Endothelial cell (in vitro differentiated cells): ENCODE measurements around the gene DENND4B. TPM values are rescaled to one million over a fixed set of nuclear protein-coding genes. Genes with fewer than 3 reads are reported as not detected.

ENCODE experiments used
- DNase-seq: peaks from one replicate; pipeline ENCODE4 v3.0.0; 2021; ENCODE audit warnings: low spot score
- H3K27ac Mint-ChIP-seq: one replicate; pipeline ENCODE4 v1.8.0; 2021; ENCODE audit warnings: mixed read lengths, inconsistent platforms; ENCODE audit not compliant: unreplicated experiment
- H3K27me3 Mint-ChIP-seq: one replicate; pipeline ENCODE4 v1.8.0; 2021; ENCODE audit warnings: mild to moderate bottlenecking, moderate library complexity, mixed read lengths, inconsistent platforms; ENCODE audit not compliant: unreplicated experiment
- H3K36me3 Mint-ChIP-seq: one replicate; pipeline ENCODE4 v1.8.0; 2021; ENCODE audit warnings: mild to moderate bottlenecking, low read depth, mixed read lengths, inconsistent platforms; ENCODE audit not compliant: unreplicated experiment
- H3K4me1 Mint-ChIP-seq: one replicate; pipeline ENCODE4 v1.8.0; 2021; ENCODE audit warnings: mild to moderate bottlenecking, mixed read lengths, inconsistent platforms; ENCODE audit not compliant: unreplicated experiment
- H3K4me3 Mint-ChIP-seq: one replicate; pipeline ENCODE4 v1.8.0; 2021; ENCODE audit warnings: mild to moderate bottlenecking, mixed read lengths, inconsistent platforms; ENCODE audit not compliant: unreplicated experiment
- H3K9me3 Mint-ChIP-seq: one replicate; pipeline ENCODE4 v1.8.0; 2021; ENCODE audit warnings: mixed read lengths, inconsistent platforms; ENCODE audit not compliant: unreplicated experiment
- CTCF ChIP-seq: fragments of 200-600 bp; sonication (generic); IDR thresholded peaks from one replicate; pipeline ENCODE4 v1.5.0; 2021; ENCODE audit warnings: antibody characterized with exemption; ENCODE audit not compliant: unreplicated experiment
- total RNA-seq: library from RNA; stranded (reverse); fragmentation: NEBNext Ultra II Directional; extraction: Animal tissue kit (Norgen Biotek cat#: 25700); gene quantifications from one replicate; pipeline ENCODE4 v1.2.1, GENCODE V29; 2021; ENCODE audit not compliant: unreplicated experiment

DENND4B gene
- total RNA-seq, 1 donor from 2014 or later, result 53.1 TPM

- peaks cover 3% of the 10 kb centered on the region for H3K27me3 Mint-ChIP-seq
- peaks cover 8% of the 10 kb centered on the region for H3K4me1 Mint-ChIP-seq
- DNase-seq, result no peak
- no peak overlapping the region for H3K27ac Mint-ChIP-seq
- peaks cover 37% of the 10 kb centered on the region for H3K36me3 Mint-ChIP-seq
- no peak overlapping the region for H3K4me3 Mint-ChIP-seq
- TF ChIP-seq CTCF, result no peak
- H3K9me3 Mint-ChIP-seq, result no peaks in the 10 kb centered on the region
These were observed 13.1 kb downstream of the DENND4B start for GRCh38 chr1:153933430-153933829.

GRCh38 chr1:153932156-153933131 lies 14.1 kb downstream of the DENND4B start:
- Mint-ChIP-seq H3K4me1 (peaks cover 13% of the 10 kb centered on the region), H3K27ac (no peak overlapping the region), H3K27me3 (peaks cover 3% of the 10 kb centered on the region), H3K9me3 (no peaks in the 10 kb centered on the region), H3K36me3 (peaks cover 32% of the 10 kb centered on the region), H3K4me3 (no peak overlapping the region)
- DNase-seq, result no peak
- no peak for TF ChIP-seq CTCF

GRCh38 chr1:153929981-153930948 lies 16.3 kb downstream of the DENND4B start:
- no peaks in the 10 kb centered on the region for H3K9me3 Mint-ChIP-seq

GRCh38 chr1:153929426-153929825 lies 17.1 kb downstream of the DENND4B start:
- Mint-ChIP-seq H3K9me3 (no peaks in the 10 kb centered on the region), H3K36me3 (peaks cover 8% of the 10 kb centered on the region), H3K27ac (no peak overlapping the region), H3K4me3 (no peak overlapping the region), H3K27me3 (peaks cover 4% of the 10 kb centered on the region), H3K4me1 (peaks cover 13% of the 10 kb centered on the region)
- no peak for TF ChIP-seq CTCF
- no peak for DNase-seq

More at GRCh38 chr1:153929981-153930948, 16.3 kb downstream of the DENND4B start:
- H3K4me1 Mint-ChIP-seq, result peaks cover 13% of the 10 kb centered on the region
- no peak for DNase-seq
- TF ChIP-seq CTCF, result no peak
- peaks cover 15% of the 10 kb centered on the region for H3K36me3 Mint-ChIP-seq
- no peak overlapping the region for H3K4me3 Mint-ChIP-seq
- H3K27ac Mint-ChIP-seq, result no peak overlapping the region
- H3K27me3 Mint-ChIP-seq, result peaks cover 4% of the 10 kb centered on the region
